GM21423 (cell line): ENCODE results near the gene FAXC.
"Not testable (repeated sequence)": the region's sequence is repeated elsewhere in the genome, so short reads cannot be mapped to it uniquely, and the experiment has no call there.

Experiments
- ATAC-seq: cut with Tn5 transposase; IDR thresholded peaks from one replicate; pipeline ENCODE4 v1.9.1; 2021; ENCODE audit warnings: mild to moderate bottlenecking, moderate library complexity; ENCODE audit not compliant: unreplicated experiment

Gene FAXC

DNA sequence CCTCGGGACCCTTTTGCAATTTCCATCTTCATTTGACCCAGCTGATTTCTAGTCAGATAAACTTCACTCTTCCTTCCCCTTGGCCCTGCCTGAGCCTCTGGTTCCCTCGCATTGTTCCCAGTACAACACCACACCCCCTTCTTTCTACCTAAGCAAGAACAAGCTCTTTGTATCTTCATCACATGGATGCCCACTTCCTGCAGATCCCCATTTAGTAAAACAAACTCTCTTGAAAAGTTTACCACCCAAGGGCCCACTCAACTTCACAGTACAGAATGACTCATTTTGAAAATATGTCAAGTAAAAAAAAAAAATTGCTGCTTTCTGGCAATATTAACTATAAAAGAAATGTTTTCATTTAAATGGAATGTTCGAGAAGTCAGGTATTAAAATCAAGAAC is 5.2 kb downstream of the FAXC start:
- ATAC-seq: no peak

DNA sequence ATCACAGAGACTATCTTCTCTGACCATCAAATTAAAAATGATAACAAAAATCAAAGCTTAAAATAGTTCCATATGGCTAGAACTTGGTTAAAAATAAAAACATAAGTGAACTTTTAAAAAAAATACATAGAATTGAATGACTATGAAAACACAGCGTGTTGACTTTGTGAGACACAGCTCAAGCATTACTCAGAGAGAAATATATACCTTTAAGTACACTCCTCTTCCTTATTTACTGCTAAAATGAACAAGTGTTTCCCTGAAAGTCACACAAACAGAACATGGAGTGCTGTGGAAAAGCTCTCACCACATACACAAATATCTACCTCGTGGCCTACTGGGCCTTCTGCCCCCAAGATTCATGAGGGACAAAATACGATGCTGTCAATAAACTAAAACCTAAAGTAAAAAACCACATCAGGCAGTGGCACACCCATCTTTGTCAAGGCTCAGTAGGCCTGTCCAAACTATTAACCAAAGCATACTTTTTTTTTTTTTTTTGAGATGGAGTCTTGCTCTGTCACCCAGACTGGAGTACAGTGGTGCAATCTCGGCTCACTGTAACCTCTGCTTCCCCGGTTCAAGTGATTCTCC is 7.5 kb downstream of the FAXC start:
- ATAC-seq: no peak

DNA sequence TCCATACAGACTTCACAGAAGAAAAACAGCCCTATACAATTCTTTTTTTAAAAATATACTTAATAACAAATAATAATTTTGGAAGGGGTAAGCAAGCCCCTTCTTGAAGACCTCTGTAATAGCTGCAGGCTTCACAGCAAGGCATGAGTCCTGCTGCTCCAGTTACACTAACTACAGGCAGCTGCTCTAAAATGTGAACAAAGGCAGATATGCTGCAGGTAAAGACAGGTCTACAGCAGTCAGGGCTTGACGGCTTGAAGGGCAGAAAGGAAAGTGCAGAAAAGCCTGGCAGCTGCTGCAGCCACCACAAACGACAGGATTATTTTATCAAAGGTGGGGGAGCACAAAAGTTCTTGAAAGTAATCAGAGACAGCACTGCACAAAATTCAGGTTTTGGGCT is 11.3 kb downstream of the FAXC start:
- no peak for ATAC-seq

DNA sequence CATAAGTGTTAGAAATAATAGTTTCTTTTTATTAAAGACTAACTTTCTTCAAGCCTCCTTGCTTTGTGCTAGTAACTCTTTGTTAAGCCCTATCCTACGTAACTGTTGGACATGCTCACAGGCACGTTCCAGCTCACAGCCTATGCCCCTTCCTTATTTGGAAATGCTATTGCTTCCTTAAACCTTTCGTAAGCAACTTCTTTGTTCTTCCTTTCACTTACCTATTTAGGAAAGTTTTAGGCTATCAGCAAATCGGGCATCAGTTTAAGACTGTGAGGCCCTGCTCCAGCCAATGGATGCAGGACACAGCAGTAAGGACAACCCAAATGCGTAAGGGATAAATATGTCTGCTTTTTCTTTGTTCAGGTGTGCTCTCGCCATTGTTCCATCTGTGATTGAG is 14.2 kb downstream of the FAXC start:
- ATAC-seq: not testable (repeated sequence)

DNA sequence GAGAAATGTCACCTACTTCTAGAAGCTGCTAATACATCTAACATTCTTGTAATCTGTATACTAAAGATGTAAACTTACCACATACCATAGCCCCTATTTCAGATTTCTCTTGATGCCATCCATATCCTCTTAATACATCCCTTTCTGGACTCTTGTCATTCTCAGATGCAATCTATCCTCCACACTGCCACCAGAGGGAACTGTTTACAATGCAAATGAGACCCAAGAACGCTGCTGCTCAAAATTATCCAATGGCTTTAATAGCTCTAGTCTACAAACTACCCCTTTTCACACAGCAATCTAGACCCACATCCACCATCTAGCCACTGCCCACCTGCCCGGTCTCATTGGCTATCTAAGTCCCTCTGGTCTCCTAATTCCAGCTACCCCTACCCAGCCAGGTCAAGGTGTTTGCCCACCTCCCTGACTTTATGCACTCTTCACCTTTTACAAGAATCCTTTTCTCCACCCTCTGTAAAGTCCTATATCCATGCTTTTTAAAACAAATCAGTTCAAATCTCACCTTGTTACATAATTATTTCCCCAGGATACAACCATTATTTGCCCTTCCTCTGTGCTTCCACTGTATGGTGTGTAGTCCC is 14.8 kb downstream of the FAXC start:
- peak; percentile 38 for ATAC-seq

DNA sequence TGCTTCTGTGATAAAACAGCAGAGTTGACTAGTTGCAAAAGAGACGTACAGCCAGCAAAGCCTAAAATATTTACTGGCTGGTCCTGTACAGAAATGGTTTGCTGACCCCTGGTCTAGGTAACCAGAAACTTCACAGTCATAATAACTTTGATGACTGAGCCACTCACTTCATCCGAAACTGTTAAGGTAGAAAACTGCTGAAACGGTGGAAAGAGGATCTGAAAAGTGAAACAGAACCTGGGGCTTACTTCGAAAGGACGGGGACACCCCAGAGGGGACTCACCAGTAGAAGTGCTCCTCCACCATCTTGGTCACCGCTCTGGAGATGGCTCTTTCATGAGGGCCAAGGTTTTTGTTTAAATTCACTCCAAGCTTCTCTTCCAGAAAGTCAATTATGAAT is 16.4 kb downstream of the FAXC start:
- ATAC-seq: peak; percentile 88

DNA sequence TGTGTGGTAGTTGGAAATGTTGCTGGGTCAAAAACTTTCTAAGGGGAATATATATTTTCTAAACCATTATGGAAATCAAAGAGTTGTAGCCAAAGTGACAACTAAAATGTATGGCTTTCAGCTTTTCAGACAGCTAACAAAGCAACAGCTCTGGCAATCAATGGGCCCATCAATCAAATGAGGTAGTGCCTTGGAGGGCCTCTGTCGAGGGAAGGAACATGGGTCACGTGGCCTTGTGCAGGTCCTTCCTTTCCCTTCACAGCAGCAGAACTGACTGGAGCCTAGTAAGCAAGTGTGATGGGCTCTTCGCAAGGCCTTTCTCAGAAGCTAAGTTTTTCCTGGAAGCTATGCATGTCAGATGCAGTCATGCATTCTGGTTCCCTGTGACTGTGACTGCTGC is 17.9 kb downstream of the FAXC start:
- no peak for ATAC-seq

DNA sequence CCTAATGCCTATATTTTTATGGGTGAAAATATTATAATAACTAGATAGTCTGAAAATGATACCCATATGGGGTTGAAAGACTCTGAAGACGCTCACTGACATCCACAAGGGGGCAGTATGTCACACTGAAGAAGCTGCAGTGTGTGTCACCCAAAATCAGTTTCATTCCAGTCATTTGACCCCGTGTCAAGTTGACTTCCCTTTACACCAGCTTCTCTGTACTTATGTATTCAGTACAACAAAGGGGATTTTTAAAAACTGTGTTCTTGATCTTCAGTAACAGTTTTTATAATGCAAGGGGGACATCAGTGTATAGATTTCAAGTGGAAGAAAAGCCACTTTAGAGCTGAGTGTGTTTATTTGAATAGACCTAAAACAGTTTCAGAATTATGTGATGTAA is 19.3 kb downstream of the FAXC start:
- ATAC-seq: peak; percentile 71

DNA sequence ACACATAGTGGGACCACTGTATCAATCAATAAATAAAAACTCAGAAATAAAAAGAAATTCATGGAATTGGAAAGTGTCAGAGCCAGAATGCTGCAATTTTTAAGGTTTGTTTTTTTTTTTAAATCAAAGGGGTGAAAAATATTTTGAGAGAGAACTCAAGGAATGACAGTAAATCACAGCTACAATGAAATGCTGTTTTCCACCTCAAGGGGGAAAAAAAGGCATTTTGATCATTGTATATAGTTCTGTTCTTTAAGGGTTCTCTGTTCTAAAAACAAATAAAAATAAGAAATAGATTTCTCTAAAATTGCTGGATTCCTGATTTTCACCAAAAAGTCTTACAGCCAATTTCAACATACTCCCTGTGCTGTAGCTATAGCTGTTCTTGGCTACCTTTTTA is 24.5 kb downstream of the FAXC start:
- ATAC-seq: no peak

DNA sequence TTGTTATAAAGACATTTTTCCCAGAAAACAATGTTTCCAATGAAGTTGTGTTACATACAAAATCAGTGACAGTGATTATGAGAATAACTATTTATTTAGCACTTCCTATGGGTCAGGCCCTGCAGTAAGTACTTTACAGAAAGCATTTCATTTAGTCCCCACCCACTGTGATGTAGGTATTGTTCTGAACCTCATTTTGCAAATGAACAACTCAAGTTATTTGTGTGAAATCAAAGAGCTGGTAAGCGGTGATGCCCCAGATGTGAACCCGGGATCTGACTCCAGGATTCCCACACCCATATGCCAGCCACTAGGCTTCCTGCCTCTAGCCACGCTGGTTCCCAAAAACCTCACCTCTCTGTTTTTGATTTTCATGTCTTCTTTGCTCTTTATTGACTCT is 30.9 kb downstream of the FAXC start:
- no peak for ATAC-seq

DNA sequence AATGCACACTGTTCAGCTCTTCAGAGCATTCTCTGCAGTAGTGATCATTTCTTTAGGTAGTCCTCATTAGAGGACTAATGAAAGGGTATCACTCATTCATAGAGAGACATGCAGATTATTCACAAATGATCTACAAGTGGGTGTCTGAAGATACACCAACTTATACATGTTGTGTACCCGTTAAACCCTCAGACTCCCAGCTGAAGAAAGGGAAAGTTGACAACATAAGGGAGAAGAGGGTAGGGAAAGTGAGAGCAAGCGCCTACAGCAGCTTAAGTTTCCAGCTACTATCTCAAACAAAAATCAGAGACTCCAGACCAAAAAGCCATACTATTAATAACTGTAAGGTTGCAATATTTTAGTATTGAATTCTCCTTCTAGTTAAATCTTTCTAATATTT is 37.1 kb downstream of the FAXC start:
- no peak for ATAC-seq

DNA sequence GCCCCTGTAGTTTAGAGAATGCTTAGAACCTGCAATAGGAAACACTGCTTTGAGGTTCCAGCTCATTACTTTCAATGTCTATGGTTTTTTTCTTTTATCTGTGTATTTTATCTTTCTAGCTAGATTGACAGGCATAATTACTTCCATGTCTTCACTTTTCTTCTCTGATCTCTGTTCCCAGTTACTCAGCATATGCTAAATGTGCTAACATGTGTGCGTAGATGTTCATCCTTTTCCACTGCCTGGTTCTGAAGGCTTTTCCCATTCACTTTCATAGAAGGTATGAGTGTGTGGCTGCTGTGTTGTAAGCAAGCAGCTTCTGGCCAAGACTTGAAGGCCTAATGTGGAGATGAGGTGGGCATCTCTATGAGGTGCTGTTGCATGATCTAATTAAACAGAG is 38.9 kb downstream of the FAXC start:
- ATAC-seq: no peak

DNA sequence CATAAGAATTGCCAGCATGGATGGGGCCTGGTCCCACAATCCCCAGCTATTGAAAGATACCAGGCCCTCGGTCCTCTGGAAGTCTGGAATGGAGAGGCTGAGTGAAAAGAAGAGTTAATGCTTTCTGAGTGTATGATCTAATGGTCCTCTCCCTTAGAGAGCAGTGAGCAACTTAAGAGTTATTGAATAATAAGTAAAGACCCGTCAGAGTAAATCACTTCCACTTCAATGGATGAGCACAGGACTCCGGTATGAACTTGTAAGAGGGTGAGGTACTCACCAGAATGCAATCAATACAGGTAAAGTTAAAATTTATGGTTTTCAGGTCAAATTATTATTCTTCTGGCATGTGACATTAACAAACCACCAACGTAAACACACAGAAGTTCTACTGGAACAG is 39.9 kb downstream of the FAXC start:
- ATAC-seq: no peak

DNA sequence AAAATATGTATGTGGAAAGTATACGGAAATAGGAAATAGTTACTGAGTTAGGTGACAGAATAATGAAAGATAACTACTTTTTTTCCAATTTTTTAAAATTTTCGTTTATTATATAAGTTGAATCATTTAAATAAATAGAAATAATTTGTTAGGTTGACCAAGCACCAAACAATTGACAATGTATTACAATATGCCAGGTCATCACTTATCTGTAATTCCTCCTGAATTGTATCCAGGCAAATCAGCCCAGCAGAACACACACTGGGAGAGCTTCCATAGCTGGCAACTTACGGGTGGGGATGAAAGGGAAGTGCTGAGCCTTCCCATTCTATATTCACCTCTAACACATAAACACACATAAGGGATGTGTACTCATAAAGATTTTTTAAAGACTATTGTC is 40.7 kb downstream of the FAXC start:
- no peak for ATAC-seq

DNA sequence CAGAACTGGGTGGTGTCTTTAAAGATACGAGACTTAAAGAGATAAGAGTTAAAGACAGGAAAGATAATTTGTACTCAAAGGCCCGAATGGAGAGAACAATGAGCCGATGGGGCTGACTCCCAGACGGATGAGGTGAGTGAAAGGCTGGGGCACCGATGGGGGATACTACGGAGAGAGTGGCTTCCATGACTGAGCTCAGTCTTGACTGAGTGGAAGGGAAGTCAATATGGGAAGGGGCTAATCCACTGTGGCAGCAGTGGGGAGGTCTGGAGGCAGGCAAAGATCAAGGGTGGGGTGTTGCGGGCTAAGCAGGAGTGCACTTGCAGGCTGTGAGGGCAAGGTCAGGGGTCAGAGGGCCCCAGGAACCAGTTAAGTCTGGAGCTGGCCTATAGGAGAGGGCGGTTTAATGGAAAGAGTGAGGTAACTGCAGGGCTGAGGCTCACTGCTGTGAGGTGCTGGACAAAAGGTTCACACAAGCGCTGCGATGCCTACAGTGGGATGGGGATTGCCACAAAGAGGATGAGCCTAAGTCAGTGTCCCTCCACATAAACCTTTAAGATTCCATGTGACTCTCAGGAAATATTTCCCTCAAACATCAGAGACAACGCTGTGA is 42.1 kb downstream of the FAXC start:
- ATAC-seq: no peak

DNA sequence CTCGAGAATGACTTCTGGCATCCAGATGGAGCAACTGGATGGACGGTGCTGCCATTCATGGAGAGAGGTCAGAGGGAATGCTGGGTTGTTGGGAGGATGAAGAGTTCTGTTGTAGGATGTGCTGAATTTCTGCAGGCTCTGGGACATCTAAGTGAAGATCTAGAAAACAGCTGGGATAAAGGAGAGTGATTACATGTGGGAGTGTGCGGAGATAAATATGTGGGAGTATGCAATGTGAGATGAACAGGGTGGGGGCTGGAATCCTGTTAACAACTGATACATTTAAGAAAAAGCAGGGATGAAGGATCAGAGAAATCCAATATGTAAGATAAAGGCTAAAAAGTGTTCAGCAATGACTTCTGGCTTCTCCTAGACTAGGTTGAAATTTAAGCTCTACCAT is 43.1 kb downstream of the FAXC start:
- no peak for ATAC-seq

DNA sequence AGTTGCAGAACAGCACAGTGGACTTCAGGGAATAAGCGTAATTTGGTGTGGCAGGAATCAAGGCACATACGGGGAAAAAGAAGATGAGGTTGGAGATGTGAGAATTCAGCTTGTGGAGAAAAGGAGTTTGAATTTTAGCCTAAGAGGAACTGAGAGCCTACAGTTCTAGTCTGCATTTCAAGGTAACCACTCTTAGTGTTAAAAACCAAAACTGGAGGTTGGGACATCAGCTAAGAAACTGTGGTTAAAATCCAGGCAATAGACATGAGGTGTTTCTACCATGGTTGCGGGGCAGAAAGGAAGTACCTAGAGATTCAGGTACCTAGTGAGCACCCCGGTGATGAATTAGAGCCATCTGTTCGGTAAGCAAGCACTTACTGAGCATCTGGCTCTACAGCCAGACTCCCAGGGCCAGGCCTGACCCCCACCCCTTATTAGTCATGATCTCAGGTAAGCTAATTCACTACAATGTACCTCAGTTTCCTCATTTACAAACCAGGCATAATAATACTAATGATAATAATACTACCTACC is 44.4 kb downstream of the FAXC start:
- no peak for ATAC-seq

DNA sequence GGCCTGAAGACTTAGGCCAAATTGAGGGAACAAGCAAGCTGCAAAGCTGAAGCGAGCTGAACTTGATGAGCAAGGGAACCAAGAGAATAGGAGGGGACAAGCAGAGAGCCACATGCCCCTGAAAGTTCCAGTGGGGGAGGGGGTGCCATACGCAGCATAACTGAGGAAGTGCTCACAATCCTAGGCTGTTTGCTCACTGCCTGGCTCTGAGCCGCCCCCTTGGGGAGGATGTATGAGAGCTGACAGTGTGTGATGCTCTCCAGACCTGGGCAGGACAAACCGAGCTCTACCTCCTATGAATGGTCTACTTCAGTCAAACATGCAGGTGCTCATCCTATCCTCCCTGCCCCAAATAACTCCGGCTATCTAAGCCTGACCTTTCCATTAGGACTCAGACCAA is 52.1 kb downstream of the FAXC start:
- ATAC-seq: no peak

DNA sequence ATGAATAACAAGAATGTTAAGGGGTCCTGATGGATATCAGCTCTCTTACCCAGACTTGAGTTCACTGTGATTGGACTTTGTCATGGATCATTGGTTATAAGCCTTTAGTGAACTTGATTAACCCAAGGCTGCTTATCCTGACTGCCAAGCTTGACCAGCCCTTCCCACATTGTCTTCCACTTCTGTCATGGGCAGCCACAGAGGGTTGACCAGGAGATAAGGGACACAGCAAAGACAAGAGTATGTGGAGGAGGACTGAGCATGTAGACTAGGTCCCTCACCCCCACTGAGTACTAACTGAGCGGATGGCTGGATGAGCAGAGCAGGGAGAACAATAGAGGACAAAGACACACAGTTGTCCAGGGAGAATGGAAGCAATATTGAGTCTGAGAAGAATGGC is 52.5 kb downstream of the FAXC start:
- no peak for ATAC-seq

DNA sequence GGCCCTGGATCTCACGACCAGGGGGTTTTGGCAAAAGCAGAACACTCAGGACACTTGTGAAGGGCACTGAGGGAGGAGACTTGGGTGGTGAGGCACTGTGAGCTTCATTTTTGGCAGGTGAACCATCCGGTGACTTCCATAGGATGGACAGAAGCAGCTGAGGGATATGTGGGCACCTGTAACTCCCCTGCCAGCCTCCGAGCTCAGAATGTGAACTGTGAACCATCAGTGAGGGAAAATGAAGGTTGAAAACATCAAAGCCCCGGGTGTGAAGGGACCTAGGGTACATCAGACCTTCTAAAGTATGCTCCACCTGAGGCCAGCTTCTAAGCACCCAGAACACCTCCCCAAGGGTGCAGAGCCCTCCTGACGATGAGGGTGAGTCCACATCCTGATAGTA is 53.2 kb downstream of the FAXC start:
- ATAC-seq: no peak

DNA sequence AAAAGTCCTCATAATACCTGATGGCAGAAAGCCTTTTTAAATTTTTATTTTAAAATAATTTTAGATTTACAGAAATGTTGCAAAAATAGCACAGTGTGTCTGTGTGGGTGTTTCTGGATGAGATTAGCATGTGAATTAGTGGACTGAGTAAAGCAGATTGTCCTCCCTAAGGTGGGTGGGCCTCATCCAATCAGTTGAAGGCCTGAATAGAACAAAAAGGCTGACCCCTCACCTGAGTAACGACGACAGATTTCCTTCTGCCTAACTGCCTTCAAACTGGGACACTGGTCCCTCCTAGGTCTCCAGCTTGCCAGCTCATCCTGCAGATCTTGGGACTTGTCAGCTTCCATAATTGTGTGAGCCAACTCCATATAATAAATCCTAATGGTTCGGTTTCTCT is 54.2 kb downstream of the FAXC start:
- no peak for ATAC-seq

DNA sequence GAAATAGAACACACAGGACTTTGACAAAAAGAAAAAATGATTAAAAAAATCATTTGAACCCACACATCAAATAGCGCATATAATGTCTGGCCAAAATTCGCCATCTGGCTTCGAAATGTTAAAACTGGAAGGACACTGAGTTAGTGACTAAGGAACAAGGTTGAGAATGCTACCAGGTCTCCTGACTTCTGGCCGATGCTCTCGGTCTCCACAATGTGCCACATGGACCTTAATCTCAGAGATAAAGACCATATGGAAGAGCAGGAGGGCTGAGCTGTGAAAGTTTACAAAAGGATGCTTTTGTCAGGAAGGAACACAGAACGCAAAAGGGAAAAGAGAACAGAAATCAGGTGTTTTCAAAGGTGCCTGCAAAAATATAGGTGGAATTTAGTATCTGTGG is 54.7 kb downstream of the FAXC start:
- ATAC-seq: no peak

DNA sequence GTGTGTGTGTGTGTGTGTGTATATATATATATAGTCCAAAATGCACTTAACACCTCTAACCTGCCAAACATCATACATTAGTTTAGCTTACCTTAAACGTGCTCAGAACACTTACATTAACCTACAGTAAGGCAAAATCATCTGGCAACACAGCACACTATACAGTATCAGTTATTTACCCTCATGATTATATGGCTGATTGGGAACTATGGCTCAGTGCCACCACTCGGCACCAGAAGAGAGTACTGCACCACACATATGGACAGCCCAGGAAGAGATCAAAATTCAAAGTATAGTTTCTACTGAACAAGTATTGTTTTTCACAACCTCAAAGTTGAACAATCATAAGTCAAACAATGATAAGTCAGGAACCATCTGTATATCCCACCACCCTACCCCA is 59.8 kb downstream of the FAXC start:
- no peak for ATAC-seq
